HepG2 (cell line): ENCODE measurements around the gene ABAT. TPM values are rescaled to one million over a fixed set of nuclear protein-coding genes. Genes with fewer than 3 reads are reported as not detected.

Experiments used
- HDAC1 ChIP-seq: sonication (generic); formaldehyde crosslinking; IDR thresholded peaks from 2 replicates; pipeline ENCODE4 v1.5.1; 2020; ENCODE audit warnings: mild to moderate bottlenecking, missing genetic modification reagents
- KAT8 ChIP-seq: IDR thresholded peaks from 2 replicates; pipeline ENCODE4 v1.6.1; 2016; ENCODE audit warnings: missing genetic modification reagents, missing compliant biosample characterization
- MAZ ChIP-seq, 2 experiments: sonication (generic) in 1 of 2; formaldehyde crosslinking in 1 of 2; IDR thresholded peaks; 2 replicates each; pipeline versions ENCODE4 v1.5.0 to v1.6.1; 2012 to 2020; ENCODE audit warnings: low read depth in 2 of 2, mild to moderate bottlenecking in 2 of 2, borderline replicate concordance in 1 of 2, improper control_type of control experiment in 1 of 2, low read length in 1 of 2, missing genetic modification reagents in 1 of 2, moderate library complexity in 1 of 2
- RARA ChIP-seq: IDR thresholded peaks from 2 replicates; pipeline ENCODE4 v1.6.1; 2016; ENCODE audit warnings: missing genetic modification reagents, missing compliant biosample characterization
- SRSF9 ChIP-seq: fragments of 200-400 bp; formaldehyde crosslinking; IDR thresholded peaks from 2 replicates; pipeline ENCODE4 v1.6.1; 2018; ENCODE audit warnings: borderline replicate concordance, mild to moderate bottlenecking, low read depth, low read length; ENCODE audit not compliant: insufficient read depth, poor library complexity, severe bottlenecking
- ZNF253 ChIP-seq: sonication (generic); formaldehyde crosslinking; IDR thresholded peaks from 2 replicates; pipeline ENCODE4 v1.8.0; 2022; ENCODE audit warnings: mild to moderate bottlenecking, missing genetic modification reagents, borderline replicate concordance
- ZNF263 ChIP-seq: sonication (generic); formaldehyde crosslinking; IDR thresholded peaks from 2 replicates; pipeline ENCODE4 v1.4.0; 2020; ENCODE audit warnings: missing genetic modification reagents
- ZNF703 ChIP-seq: sonication (generic); formaldehyde crosslinking; IDR thresholded peaks from 2 replicates; pipeline ENCODE4 v1.5.1; 2020; ENCODE audit warnings: missing genetic modification reagents, mild to moderate bottlenecking, moderate library complexity, borderline replicate concordance
- ZNF781 ChIP-seq: sonication (generic); formaldehyde crosslinking; IDR thresholded peaks from 2 replicates; pipeline ENCODE4 v1.5.1; 2020; ENCODE audit warnings: borderline replicate concordance, mild to moderate bottlenecking, missing genetic modification reagents; ENCODE audit errors: not compliant biosample characterization
- polyA plus RNA-seq, 8 experiments: library from polyadenylated mRNA; depleted of rRNA in 3 of 8; stranded (reverse) in 7 of 8; unstranded in 1 of 8; fragments of >200 nt; fragmentation: Illumina TruSeq in 4 of 8; extraction: Trizol in 4 of 8; gene quantifications; 2 replicates each; pipeline versions ENCODE4 v1.2.1 to v1.2.3, GENCODE V29; 2011 to 2016; ENCODE audit warnings: low read depth in 4 of 8, missing spikeins in 1 of 8, mixed read lengths in 1 of 8; ENCODE audit not compliant: insufficient read depth in 1 of 8
- total RNA-seq, 5 experiments: library from RNA; depleted of rRNA; stranded (reverse); fragments of >200 nt; fragmentation: Illumina TruSeq; extraction: Trizol; gene quantifications; 2 replicates each; pipeline ENCODE4 v1.2.3, GENCODE V29; 2016; ENCODE audit warnings: low read depth in 1 of 5
- TF ChIP-seq, protein P1 (sequence below): IDR thresholded peaks from 2 replicates; pipeline ENCODE4 v1.6.1; 2016; ENCODE audit warnings: low read depth, missing genetic modification reagents, missing compliant biosample characterization
- TF ChIP-seq, protein P2 (sequence below), 2 experiments: IDR thresholded peaks; 2 replicates each; pipeline ENCODE4 v1.6.1; 2011 to 2012; ENCODE audit warnings: low read length in 2 of 2, borderline replicate concordance in 1 of 2, low read depth in 1 of 2, mild to moderate bottlenecking in 1 of 2, moderate library complexity in 1 of 2
- TF ChIP-seq, protein P3 (sequence below), 2 experiments: fragments of 450-650 bp in 1 of 2; sonication (generic) in 1 of 2; formaldehyde crosslinking; IDR thresholded peaks; 2 replicates each; pipeline versions ENCODE4 v1.5.0 to v1.8.0; 2020 to 2022; ENCODE audit warnings: mild to moderate bottlenecking in 1 of 2, missing genetic modification reagents in 1 of 2
- TF ChIP-seq, protein P4 (sequence below): sonication (generic); formaldehyde crosslinking; IDR thresholded peaks from 2 replicates; pipeline ENCODE4 v1.4.0; 2020; ENCODE audit warnings: mild to moderate bottlenecking, missing genetic modification reagents

ABAT gene
- total and polyA plus RNA-seq, 2 of the 13 experiments (the other 11 are each of a cell fraction or from before 2014, with no cell fraction given) = 47.6 to 97.3 TPM

DNA sequence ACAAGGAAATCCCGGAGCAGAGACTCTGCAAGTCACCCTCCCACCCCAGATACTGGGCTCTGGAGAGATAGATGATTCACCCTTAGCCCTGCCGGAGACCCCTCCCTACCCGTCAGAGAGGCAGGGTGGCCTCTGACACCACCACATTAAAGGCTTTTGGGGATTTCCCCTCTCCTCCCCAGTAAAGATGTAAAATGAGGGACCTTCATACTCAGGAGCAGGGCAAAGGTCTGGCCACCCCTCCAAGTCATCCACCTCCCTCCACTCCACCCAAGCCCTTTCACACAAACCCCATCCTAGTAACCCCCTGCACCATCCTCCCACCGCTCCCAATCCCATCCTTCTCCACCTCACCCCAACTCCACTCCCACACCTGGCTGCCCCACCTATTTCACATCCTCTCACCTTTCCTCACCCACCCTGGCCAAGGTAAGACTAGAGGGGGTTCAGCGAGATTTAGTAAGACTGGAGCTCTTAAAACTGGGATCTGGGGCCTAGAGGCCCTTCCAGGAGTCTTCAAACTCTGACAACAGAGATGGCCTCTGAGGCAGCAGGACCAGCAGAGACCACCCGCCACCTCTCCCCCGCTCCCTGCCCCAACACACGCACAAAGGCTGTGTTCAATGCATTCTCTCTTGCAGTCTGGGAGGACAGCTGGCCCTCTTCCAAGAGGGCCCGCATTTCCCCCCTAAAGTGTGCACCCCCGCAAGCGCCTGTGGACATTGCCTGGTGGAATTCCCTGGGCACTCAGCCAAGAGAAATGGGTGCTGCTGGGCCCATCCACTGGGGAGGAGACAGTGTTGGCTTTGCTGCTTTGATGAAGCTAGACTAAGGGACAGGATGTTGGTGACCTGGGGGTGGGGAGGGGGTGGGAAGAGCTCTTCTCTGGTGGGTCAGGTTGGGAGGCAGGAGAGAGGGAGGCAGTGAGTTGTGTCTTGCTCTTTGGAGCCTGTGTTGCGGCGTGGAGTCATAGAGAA, 1.1 kb downstream of the ABAT start (continued):
- TF ChIP-seq, protein P1, sequence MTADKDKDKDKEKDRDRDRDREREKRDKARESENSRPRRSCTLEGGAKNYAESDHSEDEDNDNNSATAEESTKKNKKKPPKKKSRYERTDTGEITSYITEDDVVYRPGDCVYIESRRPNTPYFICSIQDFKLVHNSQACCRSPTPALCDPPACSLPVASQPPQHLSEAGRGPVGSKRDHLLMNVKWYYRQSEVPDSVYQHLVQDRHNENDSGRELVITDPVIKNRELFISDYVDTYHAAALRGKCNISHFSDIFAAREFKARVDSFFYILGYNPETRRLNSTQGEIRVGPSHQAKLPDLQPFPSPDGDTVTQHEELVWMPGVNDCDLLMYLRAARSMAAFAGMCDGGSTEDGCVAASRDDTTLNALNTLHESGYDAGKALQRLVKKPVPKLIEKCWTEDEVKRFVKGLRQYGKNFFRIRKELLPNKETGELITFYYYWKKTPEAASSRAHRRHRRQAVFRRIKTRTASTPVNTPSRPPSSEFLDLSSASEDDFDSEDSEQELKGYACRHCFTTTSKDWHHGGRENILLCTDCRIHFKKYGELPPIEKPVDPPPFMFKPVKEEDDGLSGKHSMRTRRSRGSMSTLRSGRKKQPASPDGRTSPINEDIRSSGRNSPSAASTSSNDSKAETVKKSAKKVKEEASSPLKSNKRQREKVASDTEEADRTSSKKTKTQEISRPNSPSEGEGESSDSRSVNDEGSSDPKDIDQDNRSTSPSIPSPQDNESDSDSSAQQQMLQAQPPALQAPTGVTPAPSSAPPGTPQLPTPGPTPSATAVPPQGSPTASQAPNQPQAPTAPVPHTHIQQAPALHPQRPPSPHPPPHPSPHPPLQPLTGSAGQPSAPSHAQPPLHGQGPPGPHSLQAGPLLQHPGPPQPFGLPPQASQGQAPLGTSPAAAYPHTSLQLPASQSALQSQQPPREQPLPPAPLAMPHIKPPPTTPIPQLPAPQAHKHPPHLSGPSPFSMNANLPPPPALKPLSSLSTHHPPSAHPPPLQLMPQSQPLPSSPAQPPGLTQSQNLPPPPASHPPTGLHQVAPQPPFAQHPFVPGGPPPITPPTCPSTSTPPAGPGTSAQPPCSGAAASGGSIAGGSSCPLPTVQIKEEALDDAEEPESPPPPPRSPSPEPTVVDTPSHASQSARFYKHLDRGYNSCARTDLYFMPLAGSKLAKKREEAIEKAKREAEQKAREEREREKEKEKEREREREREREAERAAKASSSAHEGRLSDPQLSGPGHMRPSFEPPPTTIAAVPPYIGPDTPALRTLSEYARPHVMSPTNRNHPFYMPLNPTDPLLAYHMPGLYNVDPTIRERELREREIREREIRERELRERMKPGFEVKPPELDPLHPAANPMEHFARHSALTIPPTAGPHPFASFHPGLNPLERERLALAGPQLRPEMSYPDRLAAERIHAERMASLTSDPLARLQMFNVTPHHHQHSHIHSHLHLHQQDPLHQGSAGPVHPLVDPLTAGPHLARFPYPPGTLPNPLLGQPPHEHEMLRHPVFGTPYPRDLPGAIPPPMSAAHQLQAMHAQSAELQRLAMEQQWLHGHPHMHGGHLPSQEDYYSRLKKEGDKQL (CRISPR knock-in tag) = 0 out of 2 replicates have a peak, but pooled peaks have one; percentile 11
- peak; percentile 34 for TF ChIP-seq ZNF781 (CRISPR knock-in tag)
- TF ChIP-seq RARA (CRISPR knock-in tag) = peak; percentile 74
- TF ChIP-seq SRSF9 = no peak
- peak; percentile 63 for TF ChIP-seq HDAC1 (CRISPR knock-in tag)
- 0 out of 2 replicates have a peak, but pooled peaks have one; percentile 53 for TF ChIP-seq ZNF253 (CRISPR knock-in tag)
- TF ChIP-seq ZNF263 = peak; percentile 22; the same call in 1 of the 2 replicates
- TF ChIP-seq, protein P2, sequence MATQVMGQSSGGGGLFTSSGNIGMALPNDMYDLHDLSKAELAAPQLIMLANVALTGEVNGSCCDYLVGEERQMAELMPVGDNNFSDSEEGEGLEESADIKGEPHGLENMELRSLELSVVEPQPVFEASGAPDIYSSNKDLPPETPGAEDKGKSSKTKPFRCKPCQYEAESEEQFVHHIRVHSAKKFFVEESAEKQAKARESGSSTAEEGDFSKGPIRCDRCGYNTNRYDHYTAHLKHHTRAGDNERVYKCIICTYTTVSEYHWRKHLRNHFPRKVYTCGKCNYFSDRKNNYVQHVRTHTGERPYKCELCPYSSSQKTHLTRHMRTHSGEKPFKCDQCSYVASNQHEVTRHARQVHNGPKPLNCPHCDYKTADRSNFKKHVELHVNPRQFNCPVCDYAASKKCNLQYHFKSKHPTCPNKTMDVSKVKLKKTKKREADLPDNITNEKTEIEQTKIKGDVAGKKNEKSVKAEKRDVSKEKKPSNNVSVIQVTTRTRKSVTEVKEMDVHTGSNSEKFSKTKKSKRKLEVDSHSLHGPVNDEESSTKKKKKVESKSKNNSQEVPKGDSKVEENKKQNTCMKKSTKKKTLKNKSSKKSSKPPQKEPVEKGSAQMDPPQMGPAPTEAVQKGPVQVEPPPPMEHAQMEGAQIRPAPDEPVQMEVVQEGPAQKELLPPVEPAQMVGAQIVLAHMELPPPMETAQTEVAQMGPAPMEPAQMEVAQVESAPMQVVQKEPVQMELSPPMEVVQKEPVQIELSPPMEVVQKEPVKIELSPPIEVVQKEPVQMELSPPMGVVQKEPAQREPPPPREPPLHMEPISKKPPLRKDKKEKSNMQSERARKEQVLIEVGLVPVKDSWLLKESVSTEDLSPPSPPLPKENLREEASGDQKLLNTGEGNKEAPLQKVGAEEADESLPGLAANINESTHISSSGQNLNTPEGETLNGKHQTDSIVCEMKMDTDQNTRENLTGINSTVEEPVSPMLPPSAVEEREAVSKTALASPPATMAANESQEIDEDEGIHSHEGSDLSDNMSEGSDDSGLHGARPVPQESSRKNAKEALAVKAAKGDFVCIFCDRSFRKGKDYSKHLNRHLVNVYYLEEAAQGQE (IDR thresholded peaks at IDR 0.05; ENCODE audit: borderline replicate concordance in 1 of 2, low read depth in 1 of 2, low read length in 2 of 2) = 0 out of 4 replicates have a peak, but pooled peaks of 1 of the 2 experiments have one; percentile 6
- TF ChIP-seq, protein P3, sequence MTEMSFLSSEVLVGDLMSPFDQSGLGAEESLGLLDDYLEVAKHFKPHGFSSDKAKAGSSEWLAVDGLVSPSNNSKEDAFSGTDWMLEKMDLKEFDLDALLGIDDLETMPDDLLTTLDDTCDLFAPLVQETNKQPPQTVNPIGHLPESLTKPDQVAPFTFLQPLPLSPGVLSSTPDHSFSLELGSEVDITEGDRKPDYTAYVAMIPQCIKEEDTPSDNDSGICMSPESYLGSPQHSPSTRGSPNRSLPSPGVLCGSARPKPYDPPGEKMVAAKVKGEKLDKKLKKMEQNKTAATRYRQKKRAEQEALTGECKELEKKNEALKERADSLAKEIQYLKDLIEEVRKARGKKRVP (CRISPR knock-in tag; IDR thresholded peaks at IDR 0.05) = peak in 1 of 2 experiments; percentile 53; a peak in 1 of 4 replicates
- TF ChIP-seq, protein P4, sequence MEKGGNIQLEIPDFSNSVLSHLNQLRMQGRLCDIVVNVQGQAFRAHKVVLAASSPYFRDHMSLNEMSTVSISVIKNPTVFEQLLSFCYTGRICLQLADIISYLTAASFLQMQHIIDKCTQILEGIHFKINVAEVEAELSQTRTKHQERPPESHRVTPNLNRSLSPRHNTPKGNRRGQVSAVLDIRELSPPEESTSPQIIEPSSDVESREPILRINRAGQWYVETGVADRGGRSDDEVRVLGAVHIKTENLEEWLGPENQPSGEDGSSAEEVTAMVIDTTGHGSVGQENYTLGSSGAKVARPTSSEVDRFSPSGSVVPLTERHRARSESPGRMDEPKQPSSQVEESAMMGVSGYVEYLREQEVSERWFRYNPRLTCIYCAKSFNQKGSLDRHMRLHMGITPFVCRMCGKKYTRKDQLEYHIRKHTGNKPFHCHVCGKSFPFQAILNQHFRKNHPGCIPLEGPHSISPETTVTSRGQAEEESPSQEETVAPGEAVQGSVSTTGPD (CRISPR knock-in tag) = no peak
- peak; percentile 16; the same call in 1 of the 2 replicates for TF ChIP-seq MAZ (IDR thresholded peaks at IDR 0.05; ENCODE audit: borderline replicate concordance, low read depth, low read length)
- 0 out of 2 replicates have a peak, but pooled peaks have one; percentile 24 for TF ChIP-seq MAZ (CRISPR knock-in tag; IDR thresholded peaks at IDR 0.05; ENCODE audit: low read depth)
- 0 out of 2 replicates have a peak, but pooled peaks have one; percentile 15 for TF ChIP-seq KAT8 (CRISPR knock-in tag)
- TF ChIP-seq ZNF703 (CRISPR knock-in tag) = 0 out of 2 replicates have a peak, but pooled peaks have one; percentile 61
